Panc1 (cell line): Measurements from ENCODE around the gene RFC5. TPM values are rescaled to one million over a fixed set of nuclear protein-coding genes. Genes with fewer than 3 reads are reported as not detected.
A peak's percentile ranks its signal among the peaks of the same experiment; 100 is the strongest.

Experiments used
- ATAC-seq: fragments of 200-7000 bp; cut with Tn5 transposase; 2 replicates; pipeline ENCODE4 v1.9.1; 2020; ENCODE audit warnings: mild to moderate bottlenecking, moderate library complexity
- BruUV-seq: library from RNA; stranded (reverse); fragments of 400-500 nt; replicated peaks from 2 replicates; lab custom pipeline; 2021; lab: Mats Ljungman, UMichigan
- CTCF ChIA-PET: fragments of 300-600 bp; sonication (Branson Sonifier 250); formaldehyde crosslinking; loops from one replicate; lab custom pipeline; 2022; ENCODE audit warnings: antibody characterized with exemption; lab: Charles Lee
- POLR2A ChIA-PET: fragments of 300-600 bp; sonication (Branson Sonifier 250); formaldehyde crosslinking; loops from one replicate; lab custom pipeline; 2022; ENCODE audit warnings: antibody characterized with exemption; lab: Charles Lee
- DNase-seq: peaks from one replicate; pipeline ENCODE4 v3.0.0-alpha.2; 2010; ENCODE audit warnings: low read depth, low spot score
- H3K27ac ChIP-seq: 2 replicates; pipeline ENCODE4 v1.5.1; 2011; ENCODE audit warnings: mild to moderate bottlenecking, low read length, inconsistent platforms
- H3K27me3 ChIP-seq: fragments of 200-500 bp; sonication (Bioruptor generic); 2 replicates; pipeline ENCODE4 v1.6.0; 2014; ENCODE audit warnings: low read length, inconsistent platforms; ENCODE audit not compliant: control insufficient read depth, insufficient read depth
- H3K36me3 ChIP-seq: fragments of 200-500 bp; sonication (Bioruptor generic); 2 replicates; pipeline ENCODE4 v1.5.1; 2014; ENCODE audit warnings: inconsistent platforms, mild to moderate bottlenecking, low read length, moderate library complexity; ENCODE audit not compliant: control insufficient read depth, insufficient read depth
- H3K4me1 ChIP-seq: 2 replicates; pipeline ENCODE4 v1.5.1; 2011; ENCODE audit warnings: inconsistent platforms, mild to moderate bottlenecking, low read length, moderate library complexity; ENCODE audit not compliant: control insufficient read depth, insufficient read depth
- H3K4me3 ChIP-seq, 2 experiments: 2 replicates each; pipeline ENCODE4 v1.5.1; 2011 to 2012; ENCODE audit warnings: low read depth in 2 of 2, low read length in 2 of 2, mild to moderate bottlenecking in 2 of 2, inconsistent platforms in 1 of 2, moderate library complexity in 1 of 2
- H3K9me3 ChIP-seq: fragments of 200-500 bp; sonication (Bioruptor generic); 2 replicates; pipeline ENCODE4 v1.5.1; 2014; ENCODE audit warnings: low read depth, mild to moderate bottlenecking, inconsistent platforms, low read length, moderate library complexity; ENCODE audit not compliant: control insufficient read depth, insufficient read depth
- CTCF ChIP-seq: fragments of 450-650 bp; IDR thresholded peaks from 2 replicates; pipeline ENCODE4 v1.5.1; 2017; ENCODE audit warnings: mild to moderate bottlenecking
- POLR2AphosphoS5 ChIP-seq: IDR thresholded peaks from 2 replicates; pipeline ENCODE4 v1.6.1; 2012; ENCODE audit warnings: mild to moderate bottlenecking, low read depth, low read length, moderate library complexity
- REST ChIP-seq, 2 experiments: IDR thresholded peaks; 2 replicates each; pipeline ENCODE4 v1.6.1; 2011 to 2012; ENCODE audit warnings: low read depth in 2 of 2, control low read depth in 1 of 2, low read length in 1 of 2, mild to moderate bottlenecking in 1 of 2, moderate library complexity in 1 of 2; ENCODE audit not compliant: insufficient read depth in 1 of 2
- SIN3A ChIP-seq: IDR thresholded peaks from 2 replicates; pipeline ENCODE4 v1.6.1; 2012; ENCODE audit warnings: low read depth, mild to moderate bottlenecking, low read length, moderate library complexity, borderline replicate concordance; ENCODE audit not compliant: insufficient read depth
- TCF7L2 ChIP-seq: IDR thresholded peaks from 2 replicates; pipeline ENCODE4 v1.6.1; 2011; ENCODE audit warnings: mild to moderate bottlenecking, low read depth, low read length, inconsistent platforms
- in situ Hi-C: cut with HindIII; loops from 2 replicates; pipeline ENCODE4 v1.10.0; 2016; ENCODE audit warnings: low sequenced_read_pairs, low pct_unique_long_range_greater_than_20kb
- intact Hi-C: fragments of 100-400 bp; cut with micrococcal nuclease; formaldehyde crosslinking; loops from one replicate; pipeline ENCODE4 v1.10.0; 2022; ENCODE audit not compliant: unreplicated experiment
- total RNA-seq: library from RNA; stranded (reverse); gene quantifications from one replicate; pipeline ENCODE4 v1.2.1, GENCODE V29; 2021; ENCODE audit not compliant: unreplicated experiment

RFC5 gene
- total RNA-seq, 1 experiment from 2014 or later = 25.0 TPM

- intact Hi-C loops = no loop called here
- Histone ChIP-seq H3K9me3 (no peaks in the 10 kb centered on the region), H3K27ac (peak overlapping the region; percentile 98), H3K36me3 (peaks cover 10% of the 10 kb centered on the region; the same call in 1 of the 2 replicates), H3K4me1 (peaks cover 56% of the 10 kb centered on the region), H3K4me3 (no peak overlapping the region), H3K27me3 (no peaks in the 10 kb centered on the region)
- no peak for TF ChIP-seq TCF7L2
- TF ChIP-seq SIN3A = no peak
- no peak for TF ChIP-seq REST (IDR thresholded peaks at IDR 0.05; ENCODE audit: insufficient read depth in 1 of 2, low read depth in 2 of 2, low read length in 1 of 2)
- no peak for TF ChIP-seq POLR2AphosphoS5
- no peak for TF ChIP-seq CTCF
- ChIA-PET CTCF (no interaction called here), POLR2A (interaction anchor here (0.7 kb wide), 1 partner anchor 16 kb away, joined by 4 read pairs; no protein-coding TSS in a partner anchor)
- ATAC-seq (no peak), DNase-seq (no peak)
- no TSS peak for BruUV-seq
- in situ Hi-C loops = no loop called here
Observed at GRCh38 chr12:118050972-118051910, 34.7 kb downstream of the RFC5 start.

- Histone ChIP-seq H3K9me3 (no peaks in the 10 kb centered on the region), H3K27ac (peak overlapping the region; percentile 98), H3K4me1 (peaks cover 67% of the 10 kb centered on the region), H3K4me3 (peak overlapping the region in 1 of 2 experiments; percentile 26; a peak in 3 of 4 replicates), H3K27me3 (no peaks in the 10 kb centered on the region), H3K36me3 (peaks cover 10% of the 10 kb centered on the region; the same call in 1 of the 2 replicates)
- BruUV-seq = no TSS peak
- ATAC-seq = peak; percentile 94
- in situ Hi-C loops (no loop called here), intact Hi-C loops (no loop called here)
- ChIA-PET POLR2A (no interaction called here), CTCF (no interaction called here)
- peak; percentile 96 for DNase-seq
- no peak for TF ChIP-seq CTCF
- peak; percentile 81; the same call in 1 of the 2 replicates for TF ChIP-seq SIN3A
- TF ChIP-seq REST (IDR thresholded peaks at IDR 0.05; ENCODE audit: insufficient read depth in 1 of 2, low read depth in 2 of 2, low read length in 1 of 2) = 0 out of 4 replicates have a peak, but pooled peaks of 1 of the 2 experiments have one; percentile 33
- TF ChIP-seq POLR2AphosphoS5 = peak; percentile 96
- peak; percentile 67 for TF ChIP-seq TCF7L2
Observed at GRCh38 chr12:118052324-118053070, 36.0 kb downstream of the RFC5 start.
